ENCODE results near the gene TECRL.

The TECRL gene

DNA sequence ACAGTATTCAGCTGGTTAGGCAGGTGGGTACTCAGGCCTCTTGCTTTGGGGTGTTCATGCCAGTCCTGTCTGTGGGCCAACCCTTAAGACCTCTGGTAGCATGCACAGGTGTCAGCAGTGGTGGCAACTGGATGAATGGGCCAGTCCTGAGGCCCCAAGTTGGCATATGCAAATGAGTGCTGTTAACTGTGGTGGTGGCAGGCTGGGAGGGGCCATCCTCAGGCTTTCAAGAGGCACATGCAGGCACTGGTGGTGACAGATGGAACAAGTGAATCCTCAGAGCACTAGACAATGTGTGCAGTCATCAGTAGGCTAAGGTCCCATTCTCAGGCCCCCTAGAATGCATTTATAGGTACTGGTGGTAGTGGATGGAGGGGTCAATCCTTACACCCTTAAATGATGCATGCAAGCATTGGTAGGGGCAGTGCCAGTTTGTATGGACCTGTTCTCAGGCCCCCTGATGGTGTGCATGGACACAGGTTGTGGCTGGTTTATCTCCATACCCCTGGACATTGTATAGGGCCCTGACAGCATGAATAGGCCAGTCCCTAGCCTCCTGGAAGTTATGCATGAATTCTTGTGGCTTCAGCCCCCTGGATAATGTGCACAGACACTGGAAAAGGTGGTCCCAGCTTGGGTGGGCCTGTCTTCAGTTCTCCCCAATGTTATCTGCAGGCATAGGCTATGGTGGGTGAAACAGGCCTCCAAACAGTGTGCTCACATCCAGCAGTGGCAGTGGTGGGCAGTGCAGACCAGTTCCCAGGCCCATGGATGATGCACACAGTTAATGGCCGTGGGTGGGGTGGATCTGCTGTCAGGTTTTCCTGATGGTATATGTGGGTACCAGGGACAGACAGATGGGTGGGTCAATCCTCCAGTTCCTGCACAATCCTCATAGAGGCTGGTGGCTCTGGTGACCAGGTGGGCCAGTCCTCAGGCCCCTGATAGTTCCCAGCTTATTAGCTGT lies 24.7 kb downstream of the TECRL start:
- Histone ChIP-seq H3K27ac (ENCODE audit: low read length) (no peak overlapping the region), H3K4me1 (ENCODE audit: insufficient read depth, low read length) (no peaks in the 10 kb centered on the region), H3K36me3 (ENCODE audit: insufficient read depth, low read depth, low read length) (no peaks in the 10 kb centered on the region), H3K9ac (ENCODE audit: low read depth, low read length) (no peak overlapping the region), H3K4me3 (ENCODE audit: low read length) (no peak overlapping the region), H3K27me3 (ENCODE audit: insufficient read depth, low read length) (no peaks in the 10 kb centered on the region), H3K9me3 (ENCODE audit: insufficient read depth, low read depth, low read length) (no peaks in the 10 kb centered on the region)

- Histone ChIP-seq H3K4me1 (ENCODE audit: insufficient read depth, low read length) (no peaks in the 10 kb centered on the region), H3K36me3 (ENCODE audit: insufficient read depth, low read depth, low read length) (no peaks in the 10 kb centered on the region), H3K9me3 (ENCODE audit: insufficient read depth, low read depth, low read length) (peaks cover 3% of the 10 kb centered on the region; the same call in 1 of the 2 replicates), H3K4me3 (ENCODE audit: low read length) (no peak overlapping the region), H3K27me3 (ENCODE audit: insufficient read depth, low read length) (no peaks in the 10 kb centered on the region), H3K9ac (ENCODE audit: low read depth, low read length) (no peak overlapping the region), H3K27ac (ENCODE audit: low read length) (no peak overlapping the region)
Observed at GRCh38 chr4:64368741-64369140, 40.5 kb downstream of the TECRL start.

DNA sequence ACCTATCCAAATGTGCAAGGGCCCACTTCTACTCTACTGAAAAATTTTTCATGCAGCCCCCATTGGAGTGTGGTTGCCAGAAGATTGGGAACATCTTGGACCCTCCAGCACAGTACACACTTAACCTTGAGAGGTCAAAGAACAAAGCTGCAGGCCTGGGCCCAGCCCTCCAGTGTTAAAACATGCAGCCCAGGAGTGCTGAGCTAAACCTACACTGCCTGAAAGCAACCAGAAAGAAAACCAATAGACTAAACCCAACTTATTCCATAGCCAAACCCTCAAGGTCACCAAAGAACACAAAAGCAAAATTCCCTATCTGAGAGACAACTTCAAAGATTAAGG lies 47.9 kb downstream of the TECRL start:
- Histone ChIP-seq H3K36me3 (ENCODE audit: insufficient read depth, low read depth, low read length) (no peaks in the 10 kb centered on the region), H3K27ac (ENCODE audit: low read length) (no peak overlapping the region), H3K27me3 (ENCODE audit: insufficient read depth, low read length) (no peaks in the 10 kb centered on the region), H3K4me1 (ENCODE audit: insufficient read depth, low read length) (no peaks in the 10 kb centered on the region), H3K9ac (ENCODE audit: low read depth, low read length) (no peak overlapping the region), H3K4me3 (ENCODE audit: low read length) (no peak overlapping the region), H3K9me3 (ENCODE audit: insufficient read depth, low read depth, low read length) (no peaks in the 10 kb centered on the region)

GRCh38 chr4:64360664-64361398 lies 48.4 kb downstream of the TECRL start:
- Histone ChIP-seq H3K9ac (ENCODE audit: low read depth, low read length) (no peak overlapping the region), H3K4me3 (ENCODE audit: low read length) (no peak overlapping the region), H3K4me1 (ENCODE audit: insufficient read depth, low read length) (no peaks in the 10 kb centered on the region), H3K9me3 (ENCODE audit: insufficient read depth, low read depth, low read length) (no peaks in the 10 kb centered on the region), H3K27ac (ENCODE audit: low read length) (no peak overlapping the region), H3K36me3 (ENCODE audit: insufficient read depth, low read depth, low read length) (no peaks in the 10 kb centered on the region), H3K27me3 (ENCODE audit: insufficient read depth, low read length) (no peaks in the 10 kb centered on the region)

GRCh38 chr4:64359489-64359888 lies 49.8 kb downstream of the TECRL start:
- no peaks in the 10 kb centered on the region for H3K9me3 ChIP-seq (ENCODE audit: insufficient read depth, low read depth, low read length)
- H3K9ac ChIP-seq (ENCODE audit: low read depth, low read length) = no peak overlapping the region
- no peak overlapping the region for H3K4me3 ChIP-seq (ENCODE audit: low read length)
- no peaks in the 10 kb centered on the region for H3K36me3 ChIP-seq (ENCODE audit: insufficient read depth, low read depth, low read length)
- H3K27me3 ChIP-seq (ENCODE audit: insufficient read depth, low read length) = no peaks in the 10 kb centered on the region
- H3K27ac ChIP-seq (ENCODE audit: low read length) = no peak overlapping the region
- H3K4me1 ChIP-seq (ENCODE audit: insufficient read depth, low read length) = no peaks in the 10 kb centered on the region

DNA sequence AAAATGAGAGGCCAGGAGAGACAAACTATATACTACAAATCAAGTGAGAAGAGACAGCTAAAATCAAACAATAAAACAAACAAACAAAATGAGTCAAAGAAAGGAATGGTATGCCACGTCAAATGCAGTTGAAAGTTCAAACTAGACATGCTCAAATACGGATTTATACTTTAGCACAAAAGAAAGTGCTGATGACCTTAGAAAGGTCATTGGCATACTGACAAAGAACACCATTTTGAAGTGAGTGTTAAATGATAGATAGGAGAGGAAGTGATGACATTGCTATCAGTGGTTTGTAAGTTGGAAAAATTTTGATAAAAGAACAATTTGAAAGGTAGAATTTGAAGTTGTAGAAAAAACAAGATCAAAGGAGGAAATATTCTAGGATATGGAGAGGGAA lies 55.3 kb downstream of the TECRL start:
- Histone ChIP-seq H3K4me1 (ENCODE audit: insufficient read depth, low read length) (no peaks in the 10 kb centered on the region), H3K27me3 (ENCODE audit: insufficient read depth, low read length) (no peaks in the 10 kb centered on the region), H3K9ac (ENCODE audit: low read depth, low read length) (no peak overlapping the region), H3K36me3 (ENCODE audit: insufficient read depth, low read depth, low read length) (no peaks in the 10 kb centered on the region), H3K9me3 (ENCODE audit: insufficient read depth, low read depth, low read length) (no peaks in the 10 kb centered on the region), H3K27ac (ENCODE audit: low read length) (no peak overlapping the region), H3K4me3 (ENCODE audit: low read length) (no peak overlapping the region)

DNA sequence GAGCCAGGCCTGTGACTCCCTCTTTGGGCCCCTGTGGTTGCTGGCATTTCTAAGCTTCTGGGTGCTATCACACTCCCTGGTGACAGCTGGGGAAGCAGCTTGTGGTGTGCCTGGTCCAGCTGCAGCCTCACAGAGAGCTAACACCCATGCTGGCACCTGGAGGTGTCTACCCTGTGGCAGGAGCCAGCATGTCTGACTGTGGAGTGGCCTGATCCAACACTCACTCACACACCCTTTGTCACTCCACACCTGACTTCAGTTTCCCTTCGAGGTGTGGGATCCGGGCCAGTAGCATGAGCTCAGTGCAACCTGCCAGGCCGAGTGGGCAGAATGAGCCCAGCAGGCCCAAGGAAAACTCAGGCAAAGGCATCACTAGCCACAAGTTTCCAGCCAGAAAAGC lies 67.5 kb downstream of the TECRL start:
- Histone ChIP-seq H3K9ac (ENCODE audit: low read depth, low read length) (no peak overlapping the region), H3K36me3 (ENCODE audit: insufficient read depth, low read depth, low read length) (no peaks in the 10 kb centered on the region), H3K4me3 (ENCODE audit: low read length) (no peak overlapping the region), H3K27ac (ENCODE audit: low read length) (no peak overlapping the region), H3K4me1 (ENCODE audit: insufficient read depth, low read length) (no peaks in the 10 kb centered on the region), H3K9me3 (ENCODE audit: insufficient read depth, low read depth, low read length) (no peaks in the 10 kb centered on the region), H3K27me3 (ENCODE audit: insufficient read depth, low read length) (no peaks in the 10 kb centered on the region)

- Histone ChIP-seq H3K36me3 (ENCODE audit: insufficient read depth, low read depth, low read length) (no peaks in the 10 kb centered on the region), H3K27ac (ENCODE audit: low read length) (no peak overlapping the region), H3K9ac (ENCODE audit: low read depth, low read length) (no peak overlapping the region), H3K4me1 (ENCODE audit: insufficient read depth, low read length) (no peaks in the 10 kb centered on the region), H3K27me3 (ENCODE audit: insufficient read depth, low read length) (no peaks in the 10 kb centered on the region), H3K4me3 (ENCODE audit: low read length) (no peak overlapping the region), H3K9me3 (ENCODE audit: insufficient read depth, low read depth, low read length) (no peaks in the 10 kb centered on the region)
Observed at GRCh38 chr4:64340218-64341110, 68.8 kb downstream of the TECRL start.

DNA sequence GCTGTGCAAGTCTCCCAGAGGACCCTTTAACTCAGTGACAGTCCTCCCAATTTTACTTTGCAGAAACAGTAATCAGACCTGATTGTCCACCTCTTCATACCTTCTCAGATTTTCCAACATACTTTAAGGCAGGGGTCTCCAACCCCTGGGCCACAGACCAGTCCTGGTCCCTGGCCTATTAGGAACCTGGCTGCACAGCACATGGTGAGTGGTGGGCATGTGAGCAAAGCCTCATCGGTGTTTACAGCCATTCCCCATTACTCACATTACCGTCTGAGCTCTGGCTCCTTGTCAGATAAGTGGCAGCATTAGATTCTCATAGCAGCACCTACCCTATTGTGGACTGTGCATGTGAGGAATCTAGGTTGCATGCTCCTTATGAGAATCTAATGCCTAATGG lies 74.3 kb downstream of the TECRL start:
- no peak overlapping the region for H3K27ac ChIP-seq (ENCODE audit: low read length)
- H3K36me3 ChIP-seq (ENCODE audit: insufficient read depth, low read depth, low read length) = no peaks in the 10 kb centered on the region
- H3K4me3 ChIP-seq (ENCODE audit: low read length) = no peak overlapping the region
- H3K9me3 ChIP-seq (ENCODE audit: insufficient read depth, low read depth, low read length) = no peaks in the 10 kb centered on the region
- no peaks in the 10 kb centered on the region for H3K4me1 ChIP-seq (ENCODE audit: insufficient read depth, low read length)
- H3K9ac ChIP-seq (ENCODE audit: low read depth, low read length) = no peak overlapping the region
- no peaks in the 10 kb centered on the region for H3K27me3 ChIP-seq (ENCODE audit: insufficient read depth, low read length)

DNA sequence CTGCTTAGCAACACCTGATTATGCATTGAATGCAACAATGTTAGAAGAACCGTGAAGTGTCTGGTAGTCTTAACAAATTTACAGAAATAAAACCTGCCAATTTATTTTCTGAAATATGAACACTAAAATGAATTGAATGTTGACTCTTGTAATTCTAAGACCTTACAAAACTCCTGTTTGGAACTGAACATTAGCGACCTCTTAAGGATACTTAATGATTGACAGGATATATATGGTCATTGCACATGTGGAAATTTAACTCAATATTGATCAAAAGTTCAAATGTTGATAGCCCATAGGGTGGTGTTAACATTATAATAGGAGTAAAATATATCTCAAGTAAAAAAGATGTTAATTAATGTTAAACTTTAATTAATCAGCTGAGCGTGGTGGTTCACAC lies 79.1 kb downstream of the TECRL start:
- Histone ChIP-seq H3K9ac (ENCODE audit: low read depth, low read length) (no peak overlapping the region), H3K4me3 (ENCODE audit: low read length) (no peak overlapping the region), H3K27me3 (ENCODE audit: insufficient read depth, low read length) (no peaks in the 10 kb centered on the region), H3K36me3 (ENCODE audit: insufficient read depth, low read depth, low read length) (no peaks in the 10 kb centered on the region), H3K9me3 (ENCODE audit: insufficient read depth, low read depth, low read length) (peaks cover 5% of the 10 kb centered on the region), H3K27ac (ENCODE audit: low read length) (no peak overlapping the region), H3K4me1 (ENCODE audit: insufficient read depth, low read length) (no peaks in the 10 kb centered on the region)

GRCh38 chr4:64327237-64327636 lies 82.0 kb downstream of the TECRL start:
- no peaks in the 10 kb centered on the region for H3K4me1 ChIP-seq (ENCODE audit: insufficient read depth, low read length)
- no peak overlapping the region for H3K27ac ChIP-seq (ENCODE audit: low read length)
- no peak overlapping the region for H3K9ac ChIP-seq (ENCODE audit: low read depth, low read length)
- H3K9me3 ChIP-seq (ENCODE audit: insufficient read depth, low read depth, low read length) = peaks cover 9% of the 10 kb centered on the region
- H3K4me3 ChIP-seq (ENCODE audit: low read length) = no peak overlapping the region
- H3K36me3 ChIP-seq (ENCODE audit: insufficient read depth, low read depth, low read length) = no peaks in the 10 kb centered on the region
- H3K27me3 ChIP-seq (ENCODE audit: insufficient read depth, low read length) = no peaks in the 10 kb centered on the region
